ENCODE measurements around the gene CFAP206.
A peak's percentile ranks its signal among the peaks of the same experiment; 100 is the strongest.

The CFAP206 gene

GRCh38 chr6:87407901-87408720 lies at the start of gene CFAP206:
CFAP206 (plus strand) TSS chr6:87407972; CDS start chr6:87409840, 1,868 bp downstream.
- DNase-seq, result peak; percentile 86

- DNase-seq, result no peak
Measured at GRCh38 chr6:87364602-87365252, 43.0 kb upstream of the CFAP206 start.

GRCh38 chr6:87366072-87366827 lies 41.5 kb upstream of the CFAP206 start:
- no peak for DNase-seq

- no peak for DNase-seq
Measured at GRCh38 chr6:87366899-87367298, 40.9 kb upstream of the CFAP206 start.

- no peak for DNase-seq
Measured at GRCh38 chr6:87373377-87373776, 34.4 kb upstream of the CFAP206 start.

GRCh38 chr6:87375315-87375714 lies 32.5 kb upstream of the CFAP206 start:
- no peak for DNase-seq

GRCh38 chr6:87376643-87377042 lies 31.1 kb upstream of the CFAP206 start:
- DNase-seq, result no peak

- no peak for DNase-seq
Measured at GRCh38 chr6:87378947-87379346, 28.8 kb upstream of the CFAP206 start.

- DNase-seq, result no peak
Measured at GRCh38 chr6:87382861-87383260, 24.9 kb upstream of the CFAP206 start.

GRCh38 chr6:87384038-87384437 lies 23.7 kb upstream of the CFAP206 start:
- DNase-seq, result no peak

GRCh38 chr6:87384449-87384848 lies 23.3 kb upstream of the CFAP206 start:
- no peak for DNase-seq

GRCh38 chr6:87391334-87391733 lies 16.4 kb upstream of the CFAP206 start:
- peak; percentile 40 for DNase-seq

- DNase-seq, result peak; percentile 65
Measured at GRCh38 chr6:87393026-87393622, 14.6 kb upstream of the CFAP206 start.

- DNase-seq, result no peak
Measured at GRCh38 chr6:87395431-87395830, 12.3 kb upstream of the CFAP206 start.

GRCh38 chr6:87396595-87397392 lies 11.0 kb upstream of the CFAP206 start:
- peak; percentile 71 for DNase-seq

- no peak for DNase-seq
Measured at GRCh38 chr6:87397656-87398055, 10.1 kb upstream of the CFAP206 start.

GRCh38 chr6:87401832-87402231 lies 5.9 kb upstream of the CFAP206 start:
- no peak for DNase-seq

- no peak for DNase-seq
Measured at GRCh38 chr6:87407561-87407900, 241 bp upstream of the CFAP206 start.

- no peak for DNase-seq
Measured at GRCh38 chr6:87408721-87409155, 966 bp downstream of the CFAP206 start.

- no peak for DNase-seq
Measured at GRCh38 chr6:87419266-87419665, 11.5 kb downstream of the CFAP206 start.

- no peak for DNase-seq
Measured at GRCh38 chr6:87420360-87420759, 12.6 kb downstream of the CFAP206 start.

GRCh38 chr6:87421576-87421975 lies 13.8 kb downstream of the CFAP206 start:
- DNase-seq, result no peak

All from DMS153 (cell line).